DMS114 treated with DMSO at 0.1 percent for 48 hours (cell line): ENCODE measurements around the gene WIZ.
A peak's percentile ranks its signal among the peaks of the same experiment; 100 is the strongest.
"Not testable (repeated sequence)": the region's sequence is repeated elsewhere in the genome, so short reads cannot be mapped to it uniquely, and the experiment has no call there.

ENCODE experiments used
- DNase-seq: peaks from one replicate; lab custom pipeline; 2025; ENCODE audit not compliant: unreplicated experiment; lab: John Stamatoyannopoulos, UW

The WIZ gene

DNA sequence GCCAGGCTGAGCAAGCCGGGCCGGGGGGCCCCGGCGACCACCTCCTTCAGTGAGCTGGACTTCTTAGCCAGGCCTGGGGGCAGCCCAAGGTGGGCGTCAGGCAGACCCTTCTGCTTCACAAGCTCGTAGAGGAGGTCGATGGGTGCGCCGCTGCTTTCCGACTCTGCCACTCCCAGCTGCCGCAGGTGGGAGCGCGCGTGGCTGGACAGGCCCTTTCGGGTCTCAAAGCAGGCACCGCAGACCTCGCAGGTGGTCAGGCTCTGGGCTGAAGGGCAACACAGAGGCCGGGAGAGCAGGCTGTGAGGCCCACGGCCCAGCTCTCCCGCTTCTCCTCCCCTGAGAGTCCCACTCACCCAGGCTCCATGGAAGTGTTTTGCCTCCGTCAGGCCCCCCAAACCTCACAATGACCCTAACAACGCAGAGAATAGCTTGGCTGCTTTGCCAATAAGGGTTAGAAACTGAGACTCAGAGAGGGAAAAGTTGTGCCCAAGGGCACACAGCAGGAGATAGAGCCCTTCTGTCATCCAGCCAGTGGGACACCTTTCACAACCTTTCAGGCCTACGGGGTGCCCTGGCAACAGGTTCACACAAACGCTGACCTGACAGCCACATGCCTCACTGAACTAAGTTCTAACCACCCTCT, 19.8 kb downstream of the WIZ start:
- no peak for DNase-seq

DNA sequence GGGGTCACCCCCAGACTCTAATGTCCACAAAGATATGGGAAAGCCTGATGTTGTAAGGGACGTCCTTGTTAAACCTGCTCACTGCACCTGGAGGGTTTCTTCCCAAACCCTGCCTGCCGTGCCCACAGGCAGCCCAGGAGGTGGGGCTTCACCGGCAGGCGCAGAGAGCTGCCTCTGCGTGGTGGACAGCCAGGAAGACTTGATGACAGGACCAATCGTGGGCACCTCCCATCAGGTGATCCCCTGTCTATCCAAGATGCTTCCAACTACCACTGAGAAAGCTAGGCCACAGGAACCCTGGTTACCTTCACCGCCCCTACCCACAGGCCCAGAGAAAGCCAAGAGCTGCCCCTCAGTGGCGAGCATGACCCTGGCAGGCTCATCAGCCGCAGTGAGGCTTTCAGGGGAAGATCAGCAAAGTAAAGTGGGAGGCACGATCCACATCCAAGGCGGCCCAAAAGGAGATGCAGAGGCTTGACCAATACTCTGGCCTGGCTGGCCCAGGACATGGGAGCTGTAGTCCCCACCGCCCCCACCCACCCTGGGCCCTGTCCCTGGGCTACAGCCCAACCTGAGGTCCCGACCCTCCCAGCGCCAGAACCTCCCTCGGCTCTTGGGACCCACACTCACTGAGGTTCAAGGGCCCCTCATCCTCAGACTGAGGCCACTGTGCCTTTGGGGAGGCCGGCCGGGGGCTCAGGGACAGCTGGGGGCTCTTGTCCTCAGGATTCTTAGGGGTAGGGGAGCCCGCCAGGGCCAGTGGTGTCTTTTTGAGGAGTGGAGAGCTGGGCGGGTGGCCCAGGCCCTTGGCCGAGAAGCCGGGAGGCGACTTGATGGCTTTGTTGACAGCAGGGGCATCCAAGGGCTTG, 20.6 kb downstream of the WIZ start:
- DNase-seq: no peak

DNA sequence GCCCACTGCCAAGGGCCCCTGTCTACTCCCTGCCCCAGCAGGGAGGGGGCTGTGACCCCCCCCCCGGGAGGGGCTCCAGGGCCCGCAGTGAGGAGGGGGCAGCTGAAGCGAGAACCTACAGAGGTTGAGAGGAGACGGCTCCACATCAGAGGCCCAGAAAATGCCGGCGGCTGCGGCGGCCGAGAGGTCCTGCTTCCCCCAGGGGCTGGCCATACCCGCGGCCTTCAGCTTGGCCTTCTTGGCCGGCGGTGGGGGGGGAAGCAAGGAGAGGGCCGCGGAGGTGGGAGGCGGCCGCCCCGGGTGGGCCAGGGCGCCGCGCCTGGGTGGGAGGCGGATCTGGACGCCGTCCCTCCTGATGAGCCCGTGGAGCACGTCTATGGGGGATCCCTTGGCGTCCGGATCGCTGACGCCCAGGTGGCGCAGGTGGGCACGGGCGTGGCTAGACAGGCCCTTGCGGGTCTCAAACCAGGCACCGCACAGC, 21.7 kb downstream of the WIZ start:
- no peak for DNase-seq

DNA sequence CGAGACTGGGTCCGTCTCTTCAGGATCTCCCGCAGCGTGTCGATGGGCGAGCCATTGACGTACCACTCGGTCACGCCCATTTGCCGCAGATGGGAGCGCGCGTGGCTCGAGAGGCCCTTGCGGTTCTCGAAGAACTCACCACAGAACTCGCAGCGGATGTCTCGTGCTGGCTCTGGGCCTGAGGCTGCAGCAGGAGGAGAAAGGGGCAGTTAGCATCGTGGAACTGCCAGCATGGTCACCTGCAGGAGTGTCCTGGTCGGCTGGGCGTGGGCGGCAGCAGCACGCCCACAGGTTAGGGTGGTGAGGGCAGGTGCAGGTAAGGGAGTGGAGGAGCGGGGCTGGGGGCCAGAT, 22.4 kb downstream of the WIZ start:
- no peak for DNase-seq

DNA sequence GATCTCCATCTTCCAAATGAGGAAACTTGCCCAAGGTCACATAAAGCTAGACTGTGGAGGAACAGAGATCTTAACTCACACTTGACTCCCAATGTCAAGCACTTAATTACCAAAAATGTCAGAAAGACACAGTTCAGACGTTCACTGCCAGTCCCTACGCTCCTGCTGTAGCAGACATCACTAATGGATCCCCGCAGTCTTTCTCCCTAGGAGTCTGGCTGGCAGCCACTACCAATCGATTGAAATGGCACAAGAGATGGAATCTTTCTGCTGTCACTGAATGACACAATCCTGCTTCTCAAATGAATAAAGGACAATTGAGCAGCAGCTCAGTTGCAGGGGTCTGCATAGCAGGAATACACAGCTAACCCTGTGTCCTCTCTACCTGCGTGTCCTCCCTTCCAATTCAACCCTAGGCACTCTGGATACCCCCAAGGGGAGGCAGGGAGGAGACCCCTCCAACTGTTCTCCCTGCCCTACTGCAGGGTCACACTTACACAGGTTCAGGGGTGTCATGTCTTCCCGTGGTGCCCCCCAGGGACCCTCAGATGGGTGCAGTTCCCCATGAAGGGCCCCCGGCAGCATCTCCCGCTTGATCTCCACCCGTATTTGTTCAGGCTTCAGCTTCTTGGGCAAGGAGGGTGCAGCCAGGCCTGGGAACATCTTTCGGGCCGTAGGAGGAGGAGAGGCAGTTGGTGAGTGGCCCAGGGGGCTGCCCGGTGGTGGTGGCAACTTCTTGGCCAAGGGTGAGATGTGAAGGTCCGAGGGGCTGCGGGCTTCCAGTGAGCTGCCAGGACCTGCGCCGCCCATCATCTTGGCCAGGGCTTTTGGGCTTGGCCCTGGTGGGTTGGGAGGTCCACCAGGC, 23.0 kb downstream of the WIZ start:
- peak; percentile 40 for DNase-seq

DNA sequence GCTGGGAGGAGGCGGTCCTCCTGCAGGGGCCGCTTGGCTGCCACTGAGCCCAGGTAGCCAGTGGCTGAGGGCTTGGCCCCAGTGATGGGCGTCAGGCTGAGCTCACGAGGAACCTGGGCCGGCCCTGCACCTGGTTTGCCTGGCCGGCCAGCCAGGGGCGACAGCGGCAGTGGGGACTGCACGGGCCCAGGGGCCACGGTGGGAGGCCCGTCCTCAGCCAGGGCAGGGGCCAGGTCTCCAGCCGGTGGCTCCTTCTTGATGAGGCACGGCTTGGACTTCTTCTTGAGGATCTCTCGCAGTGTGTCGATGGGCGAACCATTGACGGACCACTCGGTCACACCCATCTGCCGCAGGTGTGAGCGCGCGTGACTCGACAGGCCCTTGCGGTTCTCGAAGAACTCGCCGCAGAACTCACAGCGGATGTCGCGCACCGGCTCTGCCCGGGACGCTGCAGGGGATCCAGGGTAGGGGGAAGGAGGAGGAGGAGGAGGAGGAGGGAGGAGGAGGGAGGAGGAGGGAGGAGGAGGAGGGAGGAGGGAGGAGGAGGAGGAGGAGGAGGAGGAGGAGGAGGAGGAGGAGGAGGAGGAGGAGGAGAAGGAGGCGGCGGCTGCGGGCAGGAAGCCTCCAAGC, 24.3 kb downstream of the WIZ start:
- DNase-seq: no peak

DNA sequence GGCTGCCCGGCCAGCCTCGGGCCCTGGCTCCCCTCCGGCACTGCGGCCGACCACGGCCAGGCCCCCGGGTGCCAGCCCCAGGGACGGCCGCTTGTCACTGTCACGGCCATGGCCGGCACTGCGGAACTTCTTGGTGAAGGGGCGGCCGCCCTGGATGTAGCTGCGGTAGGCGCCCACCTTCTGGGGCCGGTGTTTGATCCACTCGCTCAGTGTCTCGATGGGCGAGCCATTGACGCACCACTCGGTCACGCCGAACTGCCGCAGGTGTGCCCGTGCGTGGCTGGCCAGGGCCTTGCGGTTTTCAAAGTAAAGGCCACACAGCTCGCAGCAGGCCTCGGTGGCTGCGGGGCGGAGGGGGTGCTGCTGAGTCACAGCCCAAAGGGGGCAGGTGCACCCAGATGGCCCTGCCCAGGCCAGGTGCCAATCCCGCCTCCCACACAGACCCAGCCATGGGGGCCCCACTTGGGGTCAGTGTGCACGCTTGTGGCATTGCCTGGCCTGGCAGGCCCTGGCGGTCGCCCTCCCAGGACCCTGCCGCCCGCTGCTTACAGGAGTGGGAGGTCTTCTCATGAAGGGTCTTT, 25.0 kb downstream of the WIZ start:
- no peak for DNase-seq

DNA sequence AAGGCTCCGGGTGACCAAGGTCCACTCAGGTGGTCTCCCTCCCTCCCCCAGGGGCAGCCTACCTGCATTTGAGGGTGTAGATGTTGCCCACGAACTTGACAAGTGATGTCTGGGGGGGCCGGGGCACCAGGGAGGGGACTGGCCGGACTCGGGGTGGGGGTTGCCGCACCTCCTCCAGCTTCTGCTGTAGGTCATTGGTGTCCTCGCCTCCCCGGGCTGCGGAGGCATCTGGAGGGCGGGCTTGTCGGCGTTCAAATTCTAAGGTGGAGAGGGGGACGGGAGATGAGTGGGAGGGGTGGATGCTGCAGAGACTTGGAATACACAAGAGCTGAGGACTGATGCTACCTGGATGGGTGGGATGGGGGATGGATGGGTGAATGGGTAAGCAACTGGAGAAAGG, 25.6 kb downstream of the WIZ start:
- DNase-seq: no peak

DNA sequence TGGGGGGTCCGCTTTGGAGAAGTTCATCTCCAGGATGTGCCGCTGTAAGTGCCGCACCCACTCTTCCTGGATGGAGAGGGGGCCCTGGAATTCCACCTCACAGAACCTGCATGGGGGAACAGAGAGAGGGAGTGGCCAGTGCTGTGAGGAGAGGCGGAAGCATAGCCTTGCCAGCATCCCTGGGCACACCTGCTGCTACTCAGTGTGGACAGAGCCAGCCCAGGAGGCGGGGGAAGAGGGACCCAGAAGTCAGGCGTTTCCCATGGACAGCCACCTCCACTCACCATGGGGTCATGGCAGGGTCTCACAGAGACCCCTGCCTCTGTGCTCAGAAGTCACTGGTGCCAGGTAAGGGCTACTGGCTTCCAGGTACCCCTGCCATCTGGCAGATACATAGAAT, 26.6 kb downstream of the WIZ start:
- no peak for DNase-seq

DNA sequence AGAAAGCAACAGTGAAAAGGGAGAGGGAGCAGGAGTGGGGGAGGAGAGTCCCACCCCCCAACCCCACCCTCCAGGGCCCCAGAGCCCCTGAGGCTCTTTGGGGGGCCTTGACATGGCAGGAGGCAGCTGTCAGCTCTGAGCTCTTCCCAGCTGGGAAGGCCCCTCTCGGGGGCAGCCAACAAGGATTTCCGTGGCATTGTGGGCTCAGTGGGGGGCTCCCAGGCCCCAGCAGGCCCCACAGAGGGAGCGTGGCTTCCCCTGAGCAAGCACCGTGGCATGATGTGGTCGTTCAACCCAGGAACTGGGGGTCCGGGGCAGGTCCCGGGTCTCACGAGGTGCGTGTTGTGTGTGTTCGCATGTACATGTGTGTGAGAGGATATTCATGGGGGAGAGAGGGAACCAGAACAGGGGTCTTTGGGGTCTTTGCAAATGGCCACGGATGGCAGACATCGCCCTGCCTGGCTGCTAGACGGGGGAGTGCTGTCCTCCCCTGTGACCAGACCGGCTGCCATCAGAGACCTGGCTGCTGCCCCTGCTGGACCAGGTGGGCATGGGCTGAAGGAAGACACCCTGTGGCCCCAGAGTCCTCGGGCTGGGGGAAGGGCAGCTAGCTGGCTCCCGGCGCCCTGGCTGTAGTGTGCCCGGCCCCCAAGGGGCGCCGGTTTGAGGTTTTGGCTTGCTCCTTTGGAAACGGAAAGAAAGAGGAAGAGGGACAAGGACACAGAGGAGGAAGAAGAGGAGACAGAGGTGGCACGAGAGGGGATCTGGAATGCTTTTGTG, 27.3 kb downstream of the WIZ start:
- DNase-seq: no peak

DNA sequence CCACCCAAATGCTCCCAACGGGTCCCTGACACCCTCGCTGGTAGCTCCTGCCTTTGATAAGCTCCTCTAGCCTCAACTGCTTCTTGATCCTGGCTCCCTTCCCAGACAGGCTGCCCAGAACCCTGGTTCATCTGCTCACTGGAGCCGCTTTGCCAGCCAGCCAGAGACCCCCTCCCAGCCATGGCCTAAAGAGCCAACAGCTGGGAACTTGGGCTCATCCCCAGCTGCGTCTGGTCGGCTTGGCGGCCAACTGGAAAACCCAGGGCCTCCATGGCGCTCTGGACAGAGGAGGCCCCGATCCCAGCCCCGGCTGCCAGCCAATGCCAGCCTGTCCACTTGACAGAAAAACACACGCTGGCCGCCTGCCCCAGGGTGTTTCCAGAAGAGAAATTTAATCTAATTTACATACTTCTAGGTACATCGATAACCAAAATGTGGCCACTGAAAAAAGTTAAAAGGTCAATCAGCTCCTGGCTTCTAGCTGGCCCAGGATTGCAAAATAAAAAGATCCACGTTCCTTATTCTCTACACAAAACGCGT, 28.0 kb downstream of the WIZ start:
- no peak for DNase-seq

DNA sequence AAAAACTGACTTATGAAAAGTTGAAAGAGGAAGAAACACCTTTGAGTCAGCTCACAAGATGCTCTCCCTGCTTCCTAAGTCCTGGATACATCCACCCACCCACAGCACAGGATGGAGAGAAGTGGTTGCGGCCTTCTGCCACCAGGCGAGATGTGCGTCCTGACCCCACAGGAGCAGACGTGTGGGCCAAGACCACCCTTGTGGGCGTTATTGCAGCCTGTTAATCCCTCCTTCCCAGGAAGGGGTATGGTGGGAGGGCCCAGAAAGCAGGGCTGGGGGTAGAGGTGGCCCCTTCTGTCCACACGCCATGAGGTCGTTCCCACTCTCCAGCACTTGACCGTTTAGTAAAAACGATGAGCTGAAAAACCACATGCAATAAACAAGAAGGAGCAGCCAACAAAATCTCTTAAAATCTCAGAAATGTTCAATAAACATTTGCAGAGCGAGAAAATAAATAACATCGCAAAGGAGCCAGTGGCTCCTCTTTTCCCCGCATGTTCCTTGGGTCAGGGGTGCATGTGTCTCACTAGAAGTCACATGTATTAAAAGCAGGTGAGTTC, 28.5 kb downstream of the WIZ start:
- DNase-seq: no peak

DNA sequence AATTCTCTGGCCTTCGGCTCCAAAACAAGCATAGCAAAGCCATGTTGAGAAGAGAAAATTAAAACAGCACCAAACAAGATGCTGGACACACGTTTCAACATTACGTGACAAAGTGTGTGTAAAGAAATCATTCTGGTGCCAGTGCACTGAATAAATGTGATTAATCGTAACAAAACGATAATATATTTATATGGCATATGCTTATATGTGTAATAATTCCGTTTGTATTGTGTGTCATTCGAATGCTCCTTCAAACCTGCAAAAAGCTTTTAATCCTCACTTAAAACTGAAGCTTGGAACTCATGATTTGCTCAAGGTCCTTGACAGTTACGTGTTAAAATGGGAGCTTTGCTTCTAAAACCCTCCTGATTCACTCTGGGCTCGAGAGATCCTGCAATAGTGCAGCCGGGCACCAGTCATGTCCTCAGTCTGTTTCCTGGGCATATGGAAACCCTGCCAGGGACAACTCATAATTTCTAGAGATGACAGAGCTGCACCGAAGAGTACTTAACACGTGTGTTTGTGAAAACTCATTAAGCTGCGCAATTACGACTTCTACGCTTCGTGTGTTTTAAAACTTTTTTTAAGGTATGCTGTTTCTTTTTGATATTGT, 30.2 kb downstream of the WIZ start:
- peak; percentile 49 for DNase-seq

DNA sequence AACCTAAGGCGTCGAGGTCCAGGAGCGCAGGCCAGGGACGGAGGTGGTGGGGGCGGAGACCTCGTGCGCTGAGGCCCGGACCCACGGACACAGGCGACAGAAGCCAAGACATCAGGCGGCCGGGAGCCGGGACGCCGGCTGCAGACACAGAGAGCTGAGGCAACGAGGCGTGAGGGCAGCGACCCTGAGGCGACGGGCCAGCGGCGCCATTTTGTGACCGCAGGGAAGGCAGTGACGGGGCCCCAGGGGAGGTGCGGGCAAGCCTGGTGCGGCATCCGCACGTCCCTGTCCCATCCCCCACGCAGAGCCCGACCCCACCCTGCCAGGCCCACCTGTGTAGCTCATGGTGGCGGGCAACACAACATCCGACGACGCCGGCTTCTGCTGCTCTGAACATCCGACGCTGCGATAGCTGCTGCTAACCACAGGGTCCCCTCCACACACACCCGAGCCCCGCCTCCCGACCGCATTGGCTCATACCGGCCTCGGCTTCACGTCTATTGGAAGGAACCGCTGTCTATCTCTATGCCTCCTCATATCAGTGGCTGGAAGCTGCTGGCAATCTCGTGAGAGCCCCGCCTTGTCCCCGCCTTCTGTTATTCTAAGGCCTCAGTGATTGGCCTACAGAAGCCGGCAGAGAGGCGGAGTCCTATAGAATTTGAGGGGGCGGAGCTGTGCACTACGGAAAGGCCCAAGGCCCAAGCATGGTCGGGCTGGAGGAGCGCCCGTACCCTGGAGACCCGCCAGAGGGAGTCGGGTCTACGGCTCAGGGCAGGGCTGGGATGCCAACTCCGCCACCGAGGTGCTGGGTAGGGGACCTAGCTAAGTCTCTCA, 31.0 kb downstream of the WIZ start, which contains the start of gene AKAP8L:
Gene AKAP8L, minus strand, starts transcription at position 410 of the 834 bp plus-strand sequence. Its CDS starts 65 bp downstream, at position 345.
- peak; percentile 100 for DNase-seq

DNA sequence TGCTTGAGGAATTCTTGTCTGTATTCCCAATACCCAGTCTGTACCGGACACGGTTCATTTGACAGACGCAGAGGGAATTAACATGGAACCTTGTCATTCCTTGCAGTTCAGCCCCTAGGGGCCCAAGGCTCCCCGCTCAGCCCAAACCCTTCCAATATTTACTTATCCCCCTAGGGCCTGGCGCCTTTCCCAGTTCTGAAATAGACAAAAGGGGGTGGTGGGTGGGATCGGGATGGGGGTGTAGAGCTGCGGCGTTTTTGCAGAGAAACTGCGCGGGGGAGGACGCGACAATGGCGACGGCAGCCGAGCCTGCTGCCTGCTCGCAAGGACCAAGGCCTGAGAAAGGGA, 31.6 kb downstream of the WIZ start:
- DNase-seq: no peak

DNA sequence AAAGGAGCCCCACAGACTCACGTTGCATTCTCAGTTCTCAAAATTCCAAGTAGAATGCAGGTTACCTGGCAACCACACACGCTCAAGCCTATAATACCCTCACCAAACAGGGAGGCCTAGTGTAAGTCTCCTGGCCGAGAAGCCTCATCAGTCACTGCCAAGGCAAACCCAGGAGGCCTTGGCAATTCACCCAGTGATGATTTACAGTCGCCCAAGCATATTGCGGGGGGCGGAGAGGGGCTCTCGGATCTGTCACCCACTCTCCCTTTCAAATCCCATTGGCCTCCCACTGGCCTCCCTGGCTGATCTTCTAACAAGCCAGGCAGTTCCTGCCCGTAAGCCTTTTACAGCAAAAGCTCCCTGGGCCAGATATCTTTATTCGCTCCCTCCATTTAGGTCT, 32.1 kb downstream of the WIZ start:
- no peak for DNase-seq

DNA sequence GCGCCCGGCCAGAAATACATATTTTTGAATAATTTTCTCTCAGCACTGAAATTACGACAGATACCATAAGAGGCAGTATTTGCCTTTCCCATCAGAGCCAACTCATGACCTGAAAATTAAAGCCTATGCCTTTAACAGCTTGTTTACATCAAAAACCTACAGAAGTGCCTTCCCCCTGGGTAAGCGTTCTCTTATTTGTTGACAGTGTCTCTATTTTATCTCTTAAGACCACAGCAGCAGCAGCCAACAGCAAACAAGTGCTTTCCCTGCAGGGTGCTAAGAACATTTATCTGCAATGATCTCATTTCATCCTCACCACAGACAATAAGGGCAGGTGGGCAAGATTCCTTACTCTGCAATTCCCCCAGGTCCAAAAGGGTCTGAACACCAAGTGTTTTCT, 36.9 kb downstream of the WIZ start:
- no peak for DNase-seq

DNA sequence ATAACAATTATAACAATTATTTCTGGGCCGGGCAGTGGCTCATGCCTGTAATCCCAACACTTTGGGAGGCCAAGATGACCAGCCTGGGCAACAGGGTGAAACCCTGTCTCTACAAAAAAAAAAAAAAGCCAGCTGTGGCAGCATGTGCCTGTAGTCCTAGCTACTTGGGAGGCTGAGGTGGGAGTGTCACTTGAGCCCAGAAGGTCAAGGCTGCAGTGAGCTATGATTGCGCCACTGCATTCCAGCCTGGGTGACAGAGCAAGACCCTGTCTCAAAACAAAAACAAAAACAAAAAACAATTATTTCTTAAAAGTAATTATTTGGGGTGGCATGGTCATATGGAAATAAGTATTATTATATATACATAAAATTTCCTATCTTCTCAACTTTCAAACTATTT, 38.4 kb downstream of the WIZ start:
- DNase-seq: not testable (repeated sequence)
